Activated CD4-positive, alpha-beta T cell treated with anti-CD3 and anti-CD28 coated beads, Interleukin-2, amount 50 U/mL, for 4 hours (primary cell): Measurements from ENCODE around the gene LTB4R.

ENCODE experiments used
- DNase-seq, 2 experiments: peaks; one replicate each; pipeline ENCODE4 v3.0.0-alpha.2; 2020

Gene LTB4R

DNA sequence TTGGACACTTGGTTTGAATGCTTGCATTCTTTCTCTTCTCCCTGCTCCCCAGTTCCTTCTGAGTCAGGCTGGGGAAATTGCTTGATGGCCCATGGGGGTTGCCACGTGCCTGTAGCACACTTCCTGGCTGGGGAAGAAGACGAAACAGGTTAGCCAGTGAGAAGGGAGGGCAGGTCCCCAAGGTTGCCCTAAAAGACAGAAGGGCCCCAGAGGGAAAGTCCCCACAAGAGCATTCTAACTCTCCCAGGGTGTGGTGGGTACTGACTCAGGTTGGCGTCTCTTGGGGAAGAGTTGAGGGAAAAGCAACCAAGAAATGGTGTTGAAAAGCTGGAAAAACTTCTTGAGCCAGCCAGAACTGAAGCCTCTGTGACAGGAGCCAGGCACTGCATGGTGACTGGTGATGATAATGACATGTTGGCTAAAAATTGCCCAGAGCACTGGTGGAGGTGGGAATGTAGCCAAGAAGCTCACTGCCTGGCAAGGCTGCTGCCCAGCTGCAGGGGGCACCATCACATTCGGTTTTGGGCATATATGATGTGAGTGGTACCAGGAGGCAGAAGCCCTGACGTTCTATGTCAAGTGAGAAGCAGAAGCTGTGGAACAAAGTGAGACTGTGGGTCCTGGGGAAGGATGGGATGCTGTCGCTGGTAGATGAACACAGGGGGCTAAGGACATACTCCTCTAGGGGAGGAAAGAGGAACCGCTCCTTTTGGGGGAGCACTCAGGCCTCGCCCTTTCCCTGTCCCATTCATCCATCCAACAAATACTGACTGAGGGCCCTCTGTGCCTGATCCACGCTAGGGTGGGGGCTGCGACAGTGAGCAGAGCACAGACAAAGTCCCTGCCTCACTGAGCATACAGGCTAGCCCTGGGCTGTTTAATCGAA, 31.8 kb upstream of the LTB4R start:
- peak; percentile 53 for DNase-seq

DNA sequence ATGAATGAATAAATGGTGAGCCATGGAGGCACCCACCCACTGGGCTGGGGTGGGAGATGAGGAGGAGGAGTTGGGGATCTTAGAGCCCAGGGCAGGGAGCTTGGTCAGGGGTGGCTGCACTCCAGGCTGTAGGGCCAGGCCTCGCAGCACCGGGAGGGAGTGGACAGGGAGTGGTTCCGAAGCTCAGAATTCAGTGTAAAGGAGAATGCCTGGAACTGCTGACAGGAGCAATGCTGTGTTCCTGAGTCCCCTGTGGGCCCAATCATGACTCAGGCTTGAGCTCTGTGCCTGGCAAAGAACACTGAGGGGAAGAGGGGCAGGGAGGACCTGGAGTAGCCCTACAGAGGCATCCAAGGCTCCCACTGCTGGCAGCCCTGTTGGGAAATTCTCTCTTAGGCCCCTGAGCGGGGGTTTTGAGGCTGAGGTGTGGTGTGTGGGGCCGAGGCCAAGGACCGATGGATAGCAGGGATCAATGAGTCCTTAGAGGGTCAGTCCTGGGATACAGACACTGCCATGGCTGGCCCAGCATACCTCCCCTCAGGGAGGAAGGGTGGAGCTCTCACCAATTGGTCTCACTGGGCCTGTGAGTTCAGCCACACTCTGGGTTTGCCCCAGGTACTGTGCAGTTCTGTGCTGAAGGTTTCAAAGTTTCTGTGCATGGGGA, 30.4 kb upstream of the LTB4R start:
- no peak for DNase-seq

DNA sequence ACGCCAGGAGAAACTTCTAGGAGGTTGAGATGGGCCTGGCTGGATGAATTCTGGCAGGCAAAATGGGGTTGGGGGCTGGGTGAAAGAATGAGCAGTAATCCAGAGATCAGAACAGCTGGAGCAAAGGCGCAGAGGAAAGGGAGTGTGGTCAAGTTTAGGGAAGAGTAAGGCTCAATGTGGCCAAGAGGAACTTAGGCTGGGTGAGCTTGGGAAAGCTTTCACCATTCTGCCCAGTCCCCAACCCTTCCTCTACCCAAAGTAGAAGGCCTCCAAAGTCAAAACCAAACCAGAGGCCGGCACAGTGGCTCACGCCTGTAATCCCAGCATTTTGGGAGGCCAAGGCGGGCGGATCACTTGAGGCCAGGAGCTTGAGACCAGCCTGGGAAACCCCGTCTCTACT, 29.7 kb upstream of the LTB4R start:
- no peak for DNase-seq

DNA sequence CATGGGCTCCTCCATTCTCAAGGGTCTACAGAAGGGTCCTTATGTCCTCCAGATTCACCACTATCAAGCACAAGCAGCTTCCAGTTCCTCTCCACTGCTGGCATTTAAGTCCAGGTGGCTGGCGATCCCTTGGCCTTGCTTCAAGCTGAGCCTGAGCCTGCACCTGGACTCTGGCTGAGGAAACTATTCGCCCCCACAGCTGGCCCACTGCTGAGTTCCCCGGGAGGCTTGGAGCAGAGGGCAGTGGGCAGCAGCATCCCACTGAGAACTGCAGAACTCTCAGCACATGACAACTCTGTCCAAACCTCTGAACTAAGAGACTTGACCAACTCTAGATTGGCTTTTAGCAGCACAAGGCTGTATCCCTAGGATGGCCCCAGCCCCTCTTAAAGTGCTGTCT, 28.6 kb upstream of the LTB4R start:
- DNase-seq, result no peak

DNA sequence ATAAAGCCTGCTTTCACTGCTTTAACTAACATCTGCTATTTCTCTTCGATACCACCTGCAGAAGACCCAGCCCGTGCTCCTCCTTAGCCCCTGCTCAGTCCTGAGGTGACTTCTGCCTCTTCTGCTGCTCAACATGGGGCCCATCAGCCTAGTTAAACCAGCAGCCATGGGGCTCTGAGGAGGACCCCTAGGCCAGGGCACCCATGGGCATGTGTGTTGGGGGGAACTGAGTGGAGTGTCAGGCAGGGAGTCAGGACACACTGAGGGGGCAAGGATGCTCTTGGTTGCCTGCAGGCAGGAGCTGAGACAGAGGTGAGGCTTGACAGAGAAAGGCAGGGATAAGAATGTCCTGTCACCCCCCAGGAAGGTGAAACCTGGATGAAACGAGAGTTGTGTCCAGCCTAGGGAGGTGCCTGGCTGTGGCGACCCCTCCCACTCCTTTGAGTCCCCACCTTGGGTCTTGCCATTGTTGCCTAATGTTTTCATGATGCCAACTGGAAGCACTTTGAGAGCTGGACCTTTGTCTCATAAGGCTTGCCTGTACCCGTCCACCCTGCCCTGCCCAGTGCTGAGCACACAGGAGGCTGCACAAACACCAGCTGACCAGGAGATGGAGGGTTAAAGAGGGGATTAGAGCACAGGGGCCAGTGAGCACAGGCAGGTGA, 27.4 kb upstream of the LTB4R start:
- DNase-seq, result no peak

DNA sequence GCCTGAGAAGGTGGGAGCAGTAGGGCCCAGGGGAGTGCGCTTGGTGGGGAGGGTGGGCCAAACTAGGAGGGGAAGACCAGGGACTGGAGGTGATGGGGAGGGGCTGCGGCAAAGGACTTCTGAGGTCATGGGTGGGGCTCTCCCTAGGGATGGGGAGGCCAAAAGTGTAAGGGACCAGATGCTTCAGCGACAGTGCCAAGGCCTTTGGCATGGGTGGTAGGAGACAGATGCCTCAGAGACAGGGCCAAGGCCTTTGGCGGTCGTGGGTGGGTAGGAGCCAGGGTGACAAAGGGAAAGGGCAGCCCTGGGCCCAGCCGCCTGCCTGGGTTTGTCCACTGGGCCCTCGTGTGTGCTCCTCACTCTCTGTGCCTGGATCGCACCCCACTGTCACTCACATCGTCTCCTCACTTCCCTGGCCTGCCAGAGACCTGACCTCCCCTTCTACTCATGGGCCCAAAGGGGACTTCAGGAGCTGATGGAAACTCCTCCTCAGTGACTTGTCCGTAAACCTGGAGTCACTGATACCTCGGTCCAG, 26.7 kb upstream of the LTB4R start:
- DNase-seq, result no peak

DNA sequence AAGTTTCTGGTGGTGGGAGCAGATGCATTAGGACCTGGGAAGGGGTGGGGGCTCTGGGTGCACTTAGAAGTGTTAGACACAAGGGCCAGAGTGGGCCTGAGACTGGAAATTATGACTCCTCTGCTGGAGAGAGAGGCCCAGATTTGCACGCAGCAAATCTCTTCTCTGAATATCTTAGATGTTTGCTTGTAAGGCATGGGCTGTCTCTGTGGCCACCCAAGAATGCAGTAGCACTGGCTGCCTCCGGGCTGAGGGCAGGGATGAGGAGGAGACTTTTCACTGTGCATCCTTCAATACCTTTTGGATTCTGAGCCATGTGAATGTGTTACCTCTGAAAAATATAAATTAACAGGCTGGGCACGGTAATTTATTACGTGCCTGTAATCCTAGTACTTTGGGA, 26.0 kb upstream of the LTB4R start:
- DNase-seq, result no peak

DNA sequence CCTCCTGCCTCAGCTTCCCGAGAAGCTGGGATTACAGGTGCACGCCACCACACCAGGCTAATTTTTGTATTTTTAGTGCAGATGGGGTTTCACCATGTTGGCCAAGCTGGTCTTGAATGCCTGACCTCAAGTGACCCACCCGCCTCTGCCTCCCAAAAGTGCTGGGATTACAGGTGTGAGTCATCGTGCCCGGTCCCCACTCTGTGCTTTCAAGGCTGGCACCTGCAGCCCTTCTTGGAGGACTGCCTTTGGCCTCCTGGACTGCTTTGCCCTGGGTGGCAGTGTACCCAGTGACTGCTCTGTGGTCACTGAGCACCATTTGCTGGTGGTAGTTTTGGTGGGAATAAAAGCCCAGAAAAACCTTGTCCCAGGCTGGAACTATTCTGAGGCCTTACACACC, 24.3 kb upstream of the LTB4R start:
- no peak for DNase-seq

DNA sequence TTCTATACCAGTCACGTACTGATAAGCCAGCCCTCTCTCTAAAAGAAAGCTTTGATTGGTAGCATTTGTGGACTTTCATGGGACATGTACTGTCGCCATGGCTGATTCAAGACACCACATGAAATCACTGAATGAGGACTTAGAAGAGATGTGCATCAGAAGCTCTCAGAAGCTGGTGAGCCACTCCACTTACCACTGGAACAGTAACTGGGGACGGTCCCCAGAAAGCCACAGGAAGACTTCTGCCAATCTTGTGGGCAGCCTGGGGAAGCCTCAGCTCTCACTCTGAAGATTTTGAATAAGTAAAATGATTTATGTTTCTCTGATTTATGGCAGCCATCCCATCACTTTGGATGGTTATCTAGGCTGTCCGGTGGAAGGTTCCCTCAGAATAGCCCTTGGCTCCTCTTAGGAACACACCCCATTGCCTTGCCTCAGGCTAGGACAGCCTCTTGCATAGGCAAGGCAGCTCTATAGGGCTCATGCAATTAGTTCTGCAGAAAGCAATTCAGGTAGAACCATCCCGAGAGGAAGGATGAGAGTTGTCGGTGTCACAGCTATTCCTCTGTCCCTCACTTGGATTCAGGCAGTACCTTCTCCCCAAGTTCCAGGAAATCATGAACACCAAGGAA, 21.5 kb upstream of the LTB4R start:
- no peak for DNase-seq

DNA sequence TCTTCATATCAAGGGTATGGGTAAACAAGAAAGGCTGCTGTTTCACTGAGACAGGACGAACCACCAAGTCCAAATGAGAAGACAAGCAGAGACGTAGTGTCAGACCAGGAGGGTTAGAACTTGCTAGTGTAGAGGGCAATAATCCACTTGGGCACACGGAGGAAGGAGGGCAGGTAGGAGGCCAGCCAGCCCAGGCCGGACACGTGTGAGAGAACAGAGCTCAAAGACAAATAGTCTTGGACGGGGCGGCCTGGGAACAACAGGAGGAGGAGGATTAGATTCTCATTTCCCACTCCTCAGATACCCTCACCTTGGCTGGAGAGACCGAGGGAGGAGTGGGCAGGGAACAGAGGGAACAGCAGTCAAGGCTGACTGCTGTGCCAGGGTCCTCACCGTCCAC, 20.6 kb upstream of the LTB4R start:
- no peak for DNase-seq

DNA sequence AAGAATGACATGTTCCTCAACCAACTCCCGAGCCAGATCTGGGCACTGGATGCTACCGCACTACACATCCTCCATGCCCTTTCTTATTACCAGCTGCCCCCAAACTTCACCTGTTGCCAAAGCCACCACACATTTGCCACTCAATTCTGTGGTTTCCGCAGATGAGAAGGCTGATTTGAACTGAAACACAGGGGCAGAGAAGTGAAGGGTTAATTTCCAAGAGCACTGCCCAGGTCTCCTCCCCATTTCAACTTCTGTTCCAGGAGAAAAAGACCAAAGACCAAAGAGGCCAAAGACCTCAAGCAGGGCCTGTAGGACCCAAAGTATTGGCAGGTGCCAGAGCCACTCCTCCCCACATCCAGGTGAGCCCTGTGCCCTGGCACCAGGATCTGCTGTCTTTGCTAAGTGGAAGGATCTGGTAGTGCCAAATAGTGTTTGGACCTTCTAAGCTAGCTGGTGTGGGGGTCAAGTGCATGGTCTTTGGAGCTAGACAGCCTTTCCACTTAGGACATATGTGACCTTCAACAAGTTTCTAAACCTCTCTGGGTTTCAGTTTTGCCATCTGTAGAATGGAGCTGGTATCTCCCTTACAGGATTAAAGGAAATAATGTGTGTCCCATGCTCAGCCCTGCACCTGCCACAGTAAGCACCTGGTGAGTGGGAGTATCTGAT, 19.7 kb upstream of the LTB4R start:
- DNase-seq, result no peak

DNA sequence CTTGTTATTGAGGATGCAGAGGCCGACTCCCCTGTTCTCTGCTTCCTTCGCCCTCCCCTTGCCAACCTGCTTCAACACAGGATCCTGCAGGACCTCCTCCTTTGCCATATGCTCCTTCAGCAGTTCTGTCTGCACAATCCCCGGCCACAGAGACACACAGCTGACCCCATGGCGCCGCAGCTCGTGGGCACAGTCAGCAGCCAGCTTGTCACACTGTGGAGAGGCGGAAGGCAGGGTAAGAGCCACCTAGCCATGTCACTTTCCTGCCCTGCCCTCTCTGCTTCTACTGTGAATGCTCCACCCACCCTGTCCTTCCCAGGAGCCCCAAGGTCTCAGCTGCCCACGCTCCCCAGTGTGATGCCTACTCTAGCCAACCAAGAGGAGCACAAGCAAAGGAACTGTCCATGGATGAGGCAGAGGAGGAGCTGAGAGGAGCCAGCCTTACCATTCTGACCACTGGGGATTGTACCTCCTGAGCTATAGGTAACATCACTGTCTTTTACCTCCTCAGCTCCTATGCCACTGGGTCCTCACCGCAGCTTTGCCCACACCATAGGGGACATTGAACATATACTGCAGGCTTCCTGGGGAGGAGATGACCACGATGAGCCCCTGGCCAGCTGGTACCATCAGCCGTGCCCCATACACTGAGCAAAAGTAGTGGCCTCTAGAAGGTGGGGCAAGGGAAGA, 19.0 kb upstream of the LTB4R start:
- DNase-seq, result no peak

DNA sequence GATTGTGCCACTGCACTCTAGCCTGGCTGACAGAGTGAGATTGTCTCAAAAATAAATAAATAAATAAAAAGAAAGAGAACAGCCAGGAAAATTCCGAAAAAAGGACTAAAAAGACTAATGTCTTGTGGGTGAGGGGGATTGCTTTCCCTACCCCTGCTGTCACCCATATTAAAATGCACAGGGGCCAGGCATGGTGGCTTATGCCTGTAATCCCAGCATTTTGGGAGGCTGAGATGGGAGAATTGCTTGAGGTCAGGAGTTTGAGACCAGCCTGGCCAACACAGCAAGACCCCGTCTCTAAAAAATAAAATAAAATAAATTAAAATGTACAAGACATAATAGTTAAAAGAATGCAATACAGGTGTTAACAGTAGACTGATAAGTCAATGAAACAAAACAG, 17.8 kb upstream of the LTB4R start:
- DNase-seq, result no peak

DNA sequence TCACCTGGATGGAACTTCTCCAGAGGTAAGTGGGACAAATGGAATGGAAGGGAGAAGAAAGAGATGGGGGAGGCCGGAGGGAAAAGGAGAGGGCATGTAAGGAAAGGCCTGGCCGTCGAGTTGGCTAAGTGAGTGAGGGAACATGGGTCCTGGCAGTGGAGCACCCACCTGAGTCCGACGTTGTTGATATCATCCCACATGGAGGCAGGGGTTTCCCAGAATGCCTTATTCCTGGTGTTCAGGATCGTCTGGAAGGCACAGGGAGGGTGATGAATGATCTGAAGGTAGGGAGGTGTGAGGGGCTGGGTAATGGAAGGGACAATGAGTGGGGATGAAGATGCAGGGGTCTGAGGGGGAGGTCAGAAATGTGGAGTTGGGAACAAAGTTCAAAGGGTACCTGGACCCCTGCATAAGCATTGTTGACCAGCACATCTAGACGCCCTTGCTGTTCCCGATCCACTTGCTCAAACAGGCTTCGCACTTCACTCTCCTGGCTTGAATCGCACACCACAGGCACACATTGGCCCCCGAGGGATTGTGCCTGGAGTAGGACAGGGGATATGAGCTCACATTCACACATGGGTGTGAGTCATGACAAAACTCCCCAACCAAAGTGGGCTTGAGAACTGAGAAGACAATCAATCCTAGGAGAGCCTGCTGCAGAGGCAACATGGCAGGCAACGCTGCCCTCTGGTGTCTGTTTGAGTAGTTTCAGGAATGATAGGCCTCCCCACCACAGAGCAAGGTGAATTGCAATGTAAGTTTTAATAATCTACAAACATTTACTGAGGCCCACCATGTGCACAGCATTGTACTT, 14.8 kb upstream of the LTB4R start:
- DNase-seq, result peak; percentile 71 to 74

DNA sequence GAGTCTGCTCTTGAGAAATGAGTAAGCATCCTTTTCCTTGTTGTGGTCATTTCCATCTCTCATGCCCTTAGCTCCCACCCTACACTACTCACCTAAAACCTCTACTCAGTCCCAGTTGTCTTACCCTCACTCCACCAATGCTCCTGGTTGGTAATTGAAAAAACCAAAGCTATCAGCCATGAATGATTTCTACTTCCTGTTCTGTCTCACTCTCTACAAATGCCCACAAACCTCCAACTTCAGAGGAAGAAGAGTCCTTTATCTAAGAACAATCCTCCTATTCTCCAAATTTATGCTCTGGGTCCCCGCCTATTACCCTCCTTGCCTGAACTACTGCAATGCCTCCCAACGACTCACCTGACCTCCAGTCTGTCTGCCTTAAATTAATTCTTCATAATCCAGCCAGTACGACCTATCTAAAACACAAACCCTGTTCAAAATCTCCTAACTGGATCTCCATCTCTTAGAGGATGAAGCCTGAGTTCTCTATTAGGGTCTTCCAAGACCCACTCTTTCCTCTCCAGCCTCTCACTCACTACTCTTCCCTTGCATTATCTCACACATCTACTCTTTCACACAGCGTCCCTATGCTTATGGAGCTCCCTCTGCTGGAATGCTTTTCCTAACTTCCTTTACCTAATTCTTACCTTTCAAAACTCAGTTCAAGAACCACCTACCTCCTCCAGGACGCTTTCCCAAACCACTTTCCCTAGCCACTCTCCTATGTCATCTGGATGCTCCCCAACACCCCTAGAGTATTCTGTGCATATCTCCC, 13.9 kb upstream of the LTB4R start:
- DNase-seq, result no peak

DNA sequence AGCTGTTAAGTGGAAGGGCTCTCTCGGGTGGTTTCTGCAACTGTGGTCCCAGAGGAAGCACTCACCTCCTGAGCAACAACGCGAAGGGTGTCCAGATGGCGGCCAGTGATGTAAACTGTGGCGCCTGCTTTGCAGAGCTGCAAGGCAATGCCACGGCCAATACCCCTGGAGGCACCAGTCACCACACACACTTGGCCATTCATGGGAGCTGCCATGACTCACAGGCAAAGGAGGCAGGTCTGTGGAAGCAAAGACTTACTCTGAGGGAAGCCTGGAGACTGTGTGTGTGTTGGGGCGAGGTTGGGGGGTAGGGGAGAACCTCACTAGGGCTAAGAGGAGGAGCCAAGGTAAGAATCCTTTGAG, 12.4 kb upstream of the LTB4R start:
- no peak for DNase-seq

DNA sequence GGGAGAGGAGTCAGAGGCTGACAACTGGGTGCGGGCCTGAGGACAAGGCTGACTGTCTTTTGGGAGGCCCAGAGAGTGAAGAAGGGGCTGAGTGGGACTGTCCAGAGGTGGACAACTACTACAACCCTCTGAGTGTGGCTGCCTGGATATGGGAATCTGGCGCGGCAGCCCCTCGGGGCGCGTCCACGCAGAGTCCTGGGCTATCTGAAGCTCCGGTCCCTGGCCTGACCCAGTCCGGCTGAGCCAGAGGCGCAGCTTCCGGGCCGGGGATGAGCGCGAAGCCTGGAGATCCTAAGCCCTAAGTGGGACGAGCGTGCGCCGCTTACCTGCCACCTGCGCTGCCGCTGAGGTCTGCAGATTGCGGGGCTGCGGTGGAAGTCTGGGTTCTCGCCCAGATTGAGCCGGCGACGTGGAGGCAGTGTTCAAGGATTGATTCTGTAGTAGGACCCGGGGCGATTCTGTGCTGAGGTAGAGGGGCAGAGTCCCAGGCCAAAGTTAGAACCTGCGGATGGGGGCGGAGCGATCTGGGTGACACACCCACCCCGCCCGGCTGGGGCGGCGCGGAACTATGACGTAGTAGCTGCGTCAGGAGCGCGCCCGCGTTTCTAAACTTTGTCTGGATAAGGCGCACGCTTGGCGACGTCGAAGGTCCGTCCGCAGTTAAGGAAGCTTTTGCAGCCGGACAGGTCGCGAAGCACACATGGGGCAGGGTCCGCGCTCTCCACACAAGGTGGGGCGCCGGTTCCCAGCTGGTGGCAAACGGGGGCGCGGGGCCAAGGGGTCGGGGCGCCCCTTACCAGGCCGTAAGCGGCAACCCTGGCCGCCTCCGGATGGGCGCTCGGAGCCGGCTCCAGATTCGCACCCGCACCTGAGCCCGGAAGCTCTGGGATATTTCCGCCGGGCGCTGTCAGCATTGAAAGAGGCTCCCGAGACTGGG, 11.8 kb upstream of the LTB4R start, which contains the start of the genes DHRS1 and NOP9:
DHRS1 (minus strand) TSS at position 526 of the 937 bp plus-strand sequence. CDS start 674 bp downstream, outside the sequence.
NOP9 (plus strand) TSS at position 596 of the 937 bp plus-strand sequence; CDS start at position 701, 105 bp downstream.
- peak; percentile 88 to 89 for DNase-seq

DNA sequence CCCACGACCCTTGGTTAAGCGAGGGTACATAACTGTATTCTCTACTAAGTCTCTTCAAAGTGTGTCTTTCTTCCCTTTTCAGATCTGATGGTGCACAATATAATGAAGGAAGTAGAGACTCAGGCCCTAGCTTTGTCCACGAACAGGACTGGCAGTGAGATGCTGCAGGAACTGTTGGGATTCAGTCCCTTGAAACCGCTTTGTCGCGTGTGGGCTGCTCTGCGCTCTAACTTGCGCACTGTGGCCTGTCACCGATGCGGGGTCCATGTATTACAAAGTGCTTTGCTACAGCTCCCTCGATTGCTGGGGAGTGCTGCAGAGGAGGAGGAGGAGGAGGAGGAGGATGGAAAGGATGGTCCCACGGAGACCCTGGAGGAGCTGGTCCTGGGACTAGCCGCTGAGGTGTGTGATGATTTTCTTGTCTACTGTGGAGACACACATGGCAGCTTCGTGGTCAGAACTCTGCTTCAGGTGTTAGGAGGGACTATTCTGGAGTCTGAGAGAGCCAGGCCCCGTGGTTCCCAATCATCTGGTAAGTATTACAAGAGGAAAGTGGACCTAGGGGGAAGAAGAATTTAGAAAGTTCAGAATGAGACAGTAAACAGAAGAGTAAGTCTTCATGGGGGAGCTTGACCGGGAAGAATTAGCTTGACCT, 10.8 kb upstream of the LTB4R start:
- DNase-seq, result no peak
